GM23248 (cell line): Measurements from ENCODE around the gene VSTM2B. TPM values are rescaled to one million over a fixed set of nuclear protein-coding genes. Genes with fewer than 3 reads are reported as not detected.

Experiments used
- DNase-seq: peaks from one replicate; pipeline ENCODE4 v3.0.0-alpha.2; 2015
- H2AFZ ChIP-seq: fragments of 200-600 bp; sonication (generic); 2 replicates; pipeline ENCODE4 v1.6.1; 2016; ENCODE audit warnings: antibody characterized with exemption
- H3F3A ChIP-seq: fragments of 200-600 bp; sonication (generic); 2 replicates; pipeline ENCODE4 v1.6.1; 2016; ENCODE audit warnings: mild to moderate bottlenecking, antibody characterized with exemption, mixed run types; ENCODE audit not compliant: insufficient read depth
- H3K27ac ChIP-seq: fragments of 200-600 bp; sonication (generic); 2 replicates; pipeline ENCODE4 v1.5.1; 2016; ENCODE audit warnings: mild to moderate bottlenecking
- H3K27me3 ChIP-seq: fragments of 200-600 bp; sonication (generic); replicated peaks from 2 replicates; pipeline ENCODE4 v1.6.1; 2016; ENCODE audit warnings: mild to moderate bottlenecking; ENCODE audit not compliant: insufficient read depth
- H3K36me3 ChIP-seq: fragments of 200-600 bp; sonication (generic); 2 replicates; pipeline ENCODE4 v1.6.1; 2016; ENCODE audit warnings: low read depth, mild to moderate bottlenecking
- H3K4me1 ChIP-seq: fragments of 200-600 bp; sonication (generic); 2 replicates; pipeline ENCODE4 v1.6.1; 2016; ENCODE audit warnings: mild to moderate bottlenecking; ENCODE audit not compliant: insufficient read depth
- H3K4me2 ChIP-seq: fragments of 200-600 bp; sonication (generic); one replicate; pipeline ENCODE4 v1.6.1; 2016; ENCODE audit warnings: mild to moderate bottlenecking; ENCODE audit not compliant: unreplicated experiment
- H3K4me3 ChIP-seq: fragments of 200-600 bp; sonication (generic); 2 replicates; pipeline ENCODE4 v1.5.1; 2016; ENCODE audit warnings: mild to moderate bottlenecking
- H3K79me2 ChIP-seq: fragments of 200-600 bp; sonication (generic); 2 replicates; pipeline ENCODE4 v1.6.1; 2016; ENCODE audit warnings: mild to moderate bottlenecking; ENCODE audit not compliant: insufficient read depth
- H3K9ac ChIP-seq: fragments of 200-600 bp; sonication (generic); 2 replicates; pipeline ENCODE4 v1.6.1; 2016; ENCODE audit warnings: mild to moderate bottlenecking
- H3K9me2 ChIP-seq: fragments of 200-600 bp; sonication (generic); 2 replicates; pipeline ENCODE4 v1.6.1; 2016; ENCODE audit warnings: mixed run types, mild to moderate bottlenecking, moderate library complexity; ENCODE audit not compliant: insufficient read depth
- H3K9me3 ChIP-seq: fragments of 200-600 bp; sonication (generic); one replicate; pipeline ENCODE4 v1.6.1; 2017; ENCODE audit warnings: low read depth
- H4K20me1 ChIP-seq: fragments of 200-600 bp; sonication (generic); 2 replicates; pipeline ENCODE4 v1.6.0; 2016; ENCODE audit not compliant: insufficient read depth
- EZH2 ChIP-seq: fragments of 200-600 bp; sonication (generic); IDR thresholded peaks from 2 replicates; pipeline ENCODE4 v1.6.1; 2018; ENCODE audit warnings: antibody characterized with exemption, mild to moderate bottlenecking; ENCODE audit not compliant: insufficient read depth, poor library complexity, severe bottlenecking
- EZH2phosphoT487 ChIP-seq: fragments of 200-600 bp; sonication (generic); IDR thresholded peaks from 2 replicates; pipeline ENCODE4 v1.6.1; 2018; ENCODE audit warnings: antibody characterized with exemption, moderate library complexity, mild to moderate bottlenecking, low read depth; ENCODE audit not compliant: insufficient read depth
- WGBS, 2 experiments: methylation state at CpG; one replicate each; pipeline ENCODE4 v1.1.6; 2015 to 2017; ENCODE audit warnings: low lambda C conversion rate in 2 of 2, low coverage in 1 of 2; ENCODE audit errors: missing lambda C conversion rate in 2 of 2; 5-methylcytosine and 5-hydroxymethylcytosine counted together
- in situ Hi-C: fragments of 300-500 bp; cut with MboI; formaldehyde crosslinking; loops from 2 replicates; pipeline ENCODE4 v1.15.0; 2020
- polyA plus RNA-seq: library from polyadenylated mRNA; unstranded; fragments of >200 nt; fragmentation: Nextera tagmentation; extraction: Ambion mirVana; gene quantifications from 2 replicates; pipeline ENCODE4 v1.2.1, GENCODE V29; 2016
- total RNA-seq: library from RNA; depleted of rRNA; stranded (reverse); fragments of >200 nt; shearing (Covaris generic); gene quantifications from 2 replicates; pipeline ENCODE4 v1.2.3, GENCODE V29; 2014

Gene VSTM2B
- total and polyA plus RNA-seq, 2 experiments from 2014 or later: not detected

DNA sequence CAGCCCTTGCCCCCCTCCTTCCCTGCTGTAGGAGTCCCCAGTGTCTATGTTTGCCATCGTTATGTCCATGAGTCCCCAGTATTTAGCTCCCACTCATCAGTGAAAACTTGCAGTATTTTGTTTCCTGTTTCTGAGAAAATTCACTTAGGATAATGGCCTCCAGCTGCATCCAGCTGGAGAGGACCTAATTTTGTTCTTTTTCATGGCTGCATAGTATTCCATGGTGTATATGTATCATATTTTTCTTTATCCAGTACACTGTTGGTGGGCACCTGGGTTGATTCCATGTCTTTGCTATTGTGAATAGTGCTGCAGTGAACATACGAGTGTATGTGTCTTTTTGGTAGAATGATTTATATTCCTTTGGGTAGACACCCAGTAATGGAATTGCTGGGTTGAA lies 62.3 kb downstream of the VSTM2B start:
- Histone ChIP-seq H3K9me3 (no peaks in the 10 kb centered on the region), H3K4me1 (0 out of 2 replicates have a peak, but pooled peaks cover 4% of the 10 kb centered on the region), H3K79me2 (no peaks in the 10 kb centered on the region), H4K20me1 (no peaks in the 10 kb centered on the region), H3K4me3 (no peak overlapping the region), H3K9me2 (no peaks in the 10 kb centered on the region), H3K27ac (no peak overlapping the region), H3K4me2 (no peak overlapping the region), H3K9ac (no peak overlapping the region), H2AFZ (no peak overlapping the region), H3K36me3 (no peaks in the 10 kb centered on the region), H3K27me3 (peaks cover 7% of the 10 kb centered on the region), H3F3A (no peaks in the 10 kb centered on the region)
- in situ Hi-C loops: no loop called here
- no peak for TF ChIP-seq EZH2
- no peak for TF ChIP-seq EZH2phosphoT487
- DNase-seq: no peak
- WGBS, 2 experiments: 38 to 44% methylated on average over 2 of the region's 2 CpGs

GRCh38 chr19:29590278-29590677 lies 64.5 kb downstream of the VSTM2B start:
- Histone ChIP-seq H3K4me2 (no peak overlapping the region), H2AFZ (no peak overlapping the region), H3K9me2 (no peaks in the 10 kb centered on the region), H3K79me2 (no peaks in the 10 kb centered on the region), H3K27ac (no peak overlapping the region), H3K4me1 (no peaks in the 10 kb centered on the region), H3K9ac (no peak overlapping the region), H4K20me1 (no peaks in the 10 kb centered on the region), H3K27me3 (peaks cover 12% of the 10 kb centered on the region), H3F3A (no peaks in the 10 kb centered on the region), H3K36me3 (no peaks in the 10 kb centered on the region), H3K4me3 (no peak overlapping the region), H3K9me3 (no peaks in the 10 kb centered on the region)
- 31% methylated on average over 5 of the region's 5 CpGs for WGBS, 2 experiments
- no peak for DNase-seq
- TF ChIP-seq EZH2 (no peak), EZH2phosphoT487 (no peak)
- in situ Hi-C loops: no loop called here

DNA sequence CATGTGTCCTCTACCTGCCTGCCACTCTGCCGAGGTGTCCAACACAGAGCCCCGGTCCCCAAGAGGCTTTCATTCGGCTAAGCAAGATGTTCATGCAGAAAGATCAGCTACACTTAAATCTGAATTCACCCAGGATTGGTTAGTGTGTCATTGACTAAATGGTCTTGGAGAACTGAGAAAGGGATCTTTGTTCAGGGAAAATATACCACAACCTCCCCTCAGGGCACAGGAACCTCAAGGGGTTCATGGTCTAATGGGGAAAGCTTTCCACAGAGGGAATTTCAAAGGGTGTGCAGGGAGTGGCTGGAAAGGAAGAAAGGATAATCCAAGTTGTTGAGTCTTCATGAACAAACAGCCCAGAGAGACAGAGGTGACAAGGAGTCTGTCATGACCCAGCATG lies 65.9 kb downstream of the VSTM2B start:
- H3F3A ChIP-seq: no peaks in the 10 kb centered on the region
- WGBS, 2 experiments: 54 to 72% methylated on average over 3 of the region's 3 CpGs
- in situ Hi-C loops: no loop called here
- no peak overlapping the region for H3K27ac ChIP-seq
- no peaks in the 10 kb centered on the region for H3K36me3 ChIP-seq
- TF ChIP-seq EZH2 (no peak), EZH2phosphoT487 (no peak)
- H4K20me1 ChIP-seq: no peaks in the 10 kb centered on the region
- no peaks in the 10 kb centered on the region for H3K79me2 ChIP-seq
- H3K9ac ChIP-seq: no peak overlapping the region
- H3K9me2 ChIP-seq: no peaks in the 10 kb centered on the region
- no peak overlapping the region for H2AFZ ChIP-seq
- H3K27me3 ChIP-seq: peaks cover 17% of the 10 kb centered on the region
- H3K4me2 ChIP-seq: no peak overlapping the region
- H3K9me3 ChIP-seq: no peaks in the 10 kb centered on the region
- H3K4me1 ChIP-seq: no peaks in the 10 kb centered on the region
- H3K4me3 ChIP-seq: no peak overlapping the region
- no peak for DNase-seq

DNA sequence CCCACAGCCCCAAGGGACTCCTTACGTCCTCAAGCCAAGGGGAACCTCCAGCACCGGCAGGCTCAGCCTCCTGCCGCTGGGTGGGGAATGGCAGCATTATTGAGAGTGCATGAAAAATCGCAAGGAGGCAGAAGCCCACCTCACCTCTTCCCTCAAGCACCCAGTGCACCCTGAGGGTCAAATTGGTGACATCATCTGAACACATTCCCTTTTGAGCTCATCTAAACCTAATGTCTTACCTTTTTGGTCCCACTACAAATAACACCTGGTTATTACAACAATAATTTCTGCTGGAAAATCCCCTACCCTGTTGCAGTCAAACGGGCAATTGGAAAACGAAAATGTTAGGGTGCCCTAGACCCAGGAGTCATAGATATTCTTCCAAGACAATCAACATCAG lies 68.1 kb downstream of the VSTM2B start:
- Histone ChIP-seq H3K9me2 (no peaks in the 10 kb centered on the region), H3K79me2 (no peaks in the 10 kb centered on the region), H3K4me2 (no peak overlapping the region), H3F3A (no peaks in the 10 kb centered on the region), H3K27ac (no peak overlapping the region), H3K4me3 (no peak overlapping the region), H3K4me1 (no peaks in the 10 kb centered on the region), H4K20me1 (no peaks in the 10 kb centered on the region), H3K9me3 (no peaks in the 10 kb centered on the region), H3K27me3 (peaks cover 28% of the 10 kb centered on the region), H3K36me3 (no peaks in the 10 kb centered on the region), H3K9ac (no peak overlapping the region), H2AFZ (no peak overlapping the region)
- no peak for DNase-seq
- in situ Hi-C loops: no loop called here
- WGBS, 2 experiments: 54 to 68% methylated on average over 6 of the region's 6 CpGs
- TF ChIP-seq EZH2phosphoT487 (no peak), EZH2 (no peak)

GRCh38 chr19:29596080-29596727 lies 70.4 kb downstream of the VSTM2B start:
- Histone ChIP-seq H4K20me1 (no peaks in the 10 kb centered on the region), H3K4me1 (no peaks in the 10 kb centered on the region), H3F3A (no peaks in the 10 kb centered on the region), H3K36me3 (no peaks in the 10 kb centered on the region), H3K4me2 (no peak overlapping the region), H3K79me2 (no peaks in the 10 kb centered on the region), H3K27ac (no peak overlapping the region), H3K9ac (no peak overlapping the region), H3K4me3 (no peak overlapping the region), H2AFZ (no peak overlapping the region), H3K9me2 (no peaks in the 10 kb centered on the region), H3K9me3 (no peaks in the 10 kb centered on the region), H3K27me3 (peaks cover 28% of the 10 kb centered on the region)
- in situ Hi-C loops: no loop called here
- DNase-seq: no peak
- TF ChIP-seq EZH2: no peak
- TF ChIP-seq EZH2phosphoT487: no peak
- WGBS, 2 experiments: 17 to 20% methylated on average over 10 of the region's 10 CpGs
